Loucy (cell line): ENCODE data around the gene MAX.

Experiments used
- EZH2phosphoT487 ChIP-seq: fragments of 200-600 bp; IDR thresholded peaks from 2 replicates; pipeline ENCODE4 v1.6.1; 2018; ENCODE audit warnings: antibody characterized with exemption, mild to moderate bottlenecking, moderate library complexity, borderline replicate concordance
- TF ChIP-seq, protein P1 (sequence below): fragments of 200-600 bp; sonication (generic); conservative IDR thresholded peaks from 2 replicates; pipeline ENCODE4 v1.5.1; 2014; ENCODE audit warnings: mild to moderate bottlenecking, antibody characterized with exemption, low read length

DNA sequence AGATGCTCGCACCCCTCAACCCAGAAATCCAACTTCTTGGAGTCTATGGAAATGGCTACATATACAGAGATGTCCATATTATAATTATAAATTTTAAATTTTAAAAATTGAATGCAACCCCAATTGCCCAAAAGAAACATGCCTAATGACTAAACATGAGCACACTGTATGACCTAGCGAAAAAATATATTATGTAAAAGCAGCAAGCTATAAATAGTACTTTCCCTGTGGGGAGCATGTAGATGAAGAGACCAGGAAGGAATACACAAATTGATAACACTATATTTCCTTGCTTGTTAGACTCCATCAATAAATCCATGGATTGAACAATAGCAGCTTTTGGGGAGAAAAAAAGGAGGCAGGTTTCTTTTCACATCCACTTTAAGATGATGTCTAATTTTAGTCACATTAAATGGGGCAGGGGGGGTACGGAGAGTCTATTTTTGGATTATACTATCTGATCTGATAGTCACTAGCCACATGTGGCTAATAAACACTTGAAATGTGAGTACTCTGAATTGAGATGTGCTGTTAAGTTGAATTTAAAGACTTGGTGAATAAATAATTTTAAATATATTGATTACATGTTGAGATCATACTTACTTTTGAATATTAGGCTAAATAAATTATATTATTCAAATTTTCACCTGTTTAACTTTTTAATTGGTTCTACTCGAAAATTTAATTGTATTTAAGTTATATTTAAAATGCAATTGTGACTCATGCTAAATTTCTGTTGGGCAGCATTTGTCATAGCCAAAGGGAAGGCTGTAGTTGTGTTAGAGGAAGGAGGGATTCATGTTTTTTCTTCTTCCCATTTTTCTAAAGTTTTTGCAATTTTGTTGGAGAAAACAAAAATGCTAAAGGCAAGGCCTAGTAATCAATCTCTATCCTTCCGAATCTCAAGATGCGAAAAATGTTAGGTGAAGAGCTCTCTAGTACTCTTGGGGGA is 17.5 kb downstream of the MAX start:
- TF ChIP-seq, protein P1, sequence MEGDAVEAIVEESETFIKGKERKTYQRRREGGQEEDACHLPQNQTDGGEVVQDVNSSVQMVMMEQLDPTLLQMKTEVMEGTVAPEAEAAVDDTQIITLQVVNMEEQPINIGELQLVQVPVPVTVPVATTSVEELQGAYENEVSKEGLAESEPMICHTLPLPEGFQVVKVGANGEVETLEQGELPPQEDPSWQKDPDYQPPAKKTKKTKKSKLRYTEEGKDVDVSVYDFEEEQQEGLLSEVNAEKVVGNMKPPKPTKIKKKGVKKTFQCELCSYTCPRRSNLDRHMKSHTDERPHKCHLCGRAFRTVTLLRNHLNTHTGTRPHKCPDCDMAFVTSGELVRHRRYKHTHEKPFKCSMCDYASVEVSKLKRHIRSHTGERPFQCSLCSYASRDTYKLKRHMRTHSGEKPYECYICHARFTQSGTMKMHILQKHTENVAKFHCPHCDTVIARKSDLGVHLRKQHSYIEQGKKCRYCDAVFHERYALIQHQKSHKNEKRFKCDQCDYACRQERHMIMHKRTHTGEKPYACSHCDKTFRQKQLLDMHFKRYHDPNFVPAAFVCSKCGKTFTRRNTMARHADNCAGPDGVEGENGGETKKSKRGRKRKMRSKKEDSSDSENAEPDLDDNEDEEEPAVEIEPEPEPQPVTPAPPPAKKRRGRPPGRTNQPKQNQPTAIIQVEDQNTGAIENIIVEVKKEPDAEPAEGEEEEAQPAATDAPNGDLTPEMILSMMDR = no peak
- TF ChIP-seq EZH2phosphoT487 = no peak
